NCI-H1436 treated with DMSO at 0.1 percent for 48 hours (cell line): ENCODE data around the gene SH3BP1.

ENCODE experiments used
- DNase-seq: peaks from one replicate; lab custom pipeline; 2025; lab: John Stamatoyannopoulos, UW

Gene SH3BP1

DNA sequence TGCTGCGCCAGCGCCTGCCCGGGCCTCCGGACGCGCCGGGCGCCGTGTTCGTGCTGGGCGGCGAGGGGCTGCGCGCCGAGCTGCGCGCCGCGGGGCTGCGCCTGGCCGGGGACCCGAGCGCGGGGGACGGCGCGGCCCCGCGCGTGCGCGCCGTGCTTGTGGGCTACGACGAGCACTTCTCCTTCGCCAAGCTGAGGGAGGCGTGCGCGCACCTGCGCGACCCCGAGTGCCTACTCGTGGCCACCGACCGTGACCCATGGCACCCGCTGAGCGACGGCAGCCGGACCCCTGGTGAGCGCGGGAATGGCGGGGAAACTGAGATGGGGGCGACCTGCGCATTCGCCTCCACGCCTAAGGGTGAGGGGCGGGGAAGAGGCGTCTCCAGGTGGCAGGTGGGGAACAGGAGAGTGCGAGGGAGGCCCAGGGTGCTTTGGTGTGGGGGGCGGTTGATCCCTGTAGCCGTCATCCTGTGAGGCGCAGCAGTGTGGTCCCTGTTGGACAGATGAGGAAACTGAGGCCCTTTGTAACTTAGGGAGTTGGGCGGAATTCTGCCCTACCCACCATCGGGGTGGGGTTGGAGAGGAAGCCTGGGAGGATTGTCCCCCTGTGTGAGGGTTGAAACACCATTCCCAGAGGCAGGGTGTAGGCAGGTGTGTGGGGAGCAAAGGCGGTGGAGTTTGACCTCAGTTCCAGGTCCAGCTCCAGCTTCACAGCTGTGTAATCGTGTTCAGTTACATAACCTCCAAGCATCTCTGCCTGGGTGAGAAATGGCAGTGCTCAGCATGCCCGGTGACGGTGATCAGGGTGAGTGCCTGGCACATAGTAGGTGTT lies 19.8 kb downstream of the SH3BP1 start:
- no peak for DNase-seq

DNA sequence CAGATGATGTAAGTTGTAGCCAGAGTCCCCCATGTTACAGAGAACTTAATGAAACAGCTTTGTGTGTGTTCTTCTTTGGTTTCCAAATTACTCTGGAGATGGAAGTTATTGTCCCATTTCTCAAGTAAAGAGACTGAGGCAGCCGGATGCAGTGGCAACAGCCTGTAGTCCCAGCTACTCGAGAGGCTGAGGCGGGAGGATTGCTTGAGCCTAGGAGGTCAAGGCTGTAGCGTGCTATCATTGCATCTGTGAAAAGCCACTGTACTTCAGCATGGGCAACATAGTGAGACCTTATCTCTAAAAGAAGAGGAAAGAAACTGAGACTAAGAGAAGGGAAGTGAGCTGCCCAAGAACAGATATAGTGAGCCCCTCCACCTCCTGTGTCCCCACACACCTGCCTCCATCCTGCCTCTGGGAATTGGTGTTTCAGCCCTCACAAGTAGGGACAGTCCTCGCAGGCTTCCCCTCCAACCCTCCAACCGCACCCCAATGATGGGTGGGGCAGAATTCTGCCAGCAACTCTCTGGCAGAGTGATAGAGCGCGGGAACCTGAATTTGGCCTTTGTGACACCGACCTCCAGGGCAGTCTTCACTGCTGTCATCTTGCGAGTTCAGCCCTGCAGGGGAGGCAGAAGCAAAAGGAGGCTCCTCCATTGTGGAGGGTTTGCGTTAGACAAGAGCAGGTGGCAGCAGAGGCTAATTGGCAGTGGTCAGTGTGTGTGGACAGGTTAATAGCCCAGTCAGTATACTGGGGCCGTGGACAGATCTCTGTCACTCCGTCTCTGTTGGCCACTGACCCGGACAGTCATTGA lies 20.6 kb downstream of the SH3BP1 start:
- no peak for DNase-seq

DNA sequence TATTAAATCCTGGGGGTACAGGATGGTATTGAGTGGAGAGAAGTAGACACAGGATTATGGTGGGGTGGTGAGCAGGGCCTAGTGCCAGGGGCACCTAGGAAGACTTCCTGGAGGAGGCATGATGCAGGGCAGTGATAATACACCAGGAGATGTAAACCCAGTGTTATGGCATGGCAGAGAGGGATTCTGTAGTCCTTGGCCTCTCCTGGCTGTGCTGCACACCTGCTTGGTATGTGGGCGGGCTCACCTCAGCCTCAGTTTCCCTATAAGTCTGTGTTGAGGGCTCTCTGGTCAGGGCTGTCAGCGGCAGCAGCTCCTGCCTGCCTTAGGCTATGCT lies 21.2 kb downstream of the SH3BP1 start:
- DNase-seq, result no peak

GRCh38 chr22:37661160-37661924 lies 21.9 kb downstream of the SH3BP1 start:
- peak; percentile 48 for DNase-seq

GRCh38 chr22:37662039-37662438 lies 22.6 kb downstream of the SH3BP1 start:
- no peak for DNase-seq

- DNase-seq, result no peak
These were observed 24.2 kb downstream of the SH3BP1 start for GRCh38 chr22:37663521-37664140.

- DNase-seq, result no peak
These were observed 25.0 kb downstream of the SH3BP1 start for GRCh38 chr22:37664249-37665101.

DNA sequence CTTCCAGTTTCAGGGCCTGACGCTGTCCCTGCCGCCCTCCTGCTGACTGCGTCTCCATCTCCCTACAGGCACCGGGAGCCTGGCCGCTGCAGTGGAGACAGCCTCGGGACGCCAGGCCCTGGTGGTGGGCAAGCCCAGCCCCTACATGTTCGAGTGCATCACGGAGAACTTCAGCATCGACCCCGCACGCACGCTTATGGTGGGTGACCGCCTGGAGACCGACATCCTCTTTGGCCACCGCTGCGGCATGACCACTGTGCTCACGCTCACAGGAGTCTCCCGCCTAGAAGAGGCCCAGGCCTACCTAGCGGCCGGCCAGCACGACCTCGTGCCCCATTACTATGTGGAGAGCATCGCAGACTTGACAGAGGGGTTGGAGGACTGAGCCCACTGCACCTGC lies 26.0 kb downstream of the SH3BP1 start:
- no peak for DNase-seq

- no peak for DNase-seq
These were observed 30.1 kb downstream of the SH3BP1 start for GRCh38 chr22:37669586-37669985.

DNA sequence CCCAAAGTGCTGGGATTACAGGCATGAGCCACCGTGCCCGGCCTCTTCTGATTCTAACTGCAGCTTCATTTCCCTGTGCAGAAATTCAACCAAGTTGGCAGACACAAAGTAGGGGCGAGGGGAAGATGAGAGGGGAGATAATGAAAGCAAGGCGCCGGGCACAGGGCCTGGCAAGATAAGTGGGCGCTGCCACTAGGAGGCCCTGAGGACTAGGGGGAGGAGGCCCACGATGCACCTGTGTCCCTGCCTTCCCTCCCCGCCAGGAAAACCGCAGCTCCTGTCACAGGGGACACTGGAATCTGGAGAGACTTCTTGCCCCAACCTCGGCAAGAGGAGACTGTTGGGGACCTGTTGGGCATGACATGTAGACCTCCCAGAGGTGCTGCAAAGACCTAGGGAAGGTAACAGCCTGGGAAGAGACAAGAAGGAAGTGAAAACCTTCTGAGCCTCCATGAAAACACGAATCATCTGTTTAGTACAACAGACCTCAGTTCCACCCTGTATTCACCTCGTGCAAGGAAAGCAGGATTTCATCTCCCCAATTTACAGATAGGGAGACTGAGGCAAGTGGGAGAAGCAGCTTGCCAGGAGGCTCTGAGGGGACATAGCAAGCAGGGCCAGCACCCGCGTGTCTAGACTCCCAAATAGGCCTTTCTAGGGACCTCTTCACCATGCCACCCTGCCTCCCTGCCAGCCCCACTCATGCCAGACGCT lies 32.9 kb downstream of the SH3BP1 start:
- no peak for DNase-seq

- DNase-seq, result no peak
These were observed 33.5 kb downstream of the SH3BP1 start for GRCh38 chr22:37672920-37673455.

DNA sequence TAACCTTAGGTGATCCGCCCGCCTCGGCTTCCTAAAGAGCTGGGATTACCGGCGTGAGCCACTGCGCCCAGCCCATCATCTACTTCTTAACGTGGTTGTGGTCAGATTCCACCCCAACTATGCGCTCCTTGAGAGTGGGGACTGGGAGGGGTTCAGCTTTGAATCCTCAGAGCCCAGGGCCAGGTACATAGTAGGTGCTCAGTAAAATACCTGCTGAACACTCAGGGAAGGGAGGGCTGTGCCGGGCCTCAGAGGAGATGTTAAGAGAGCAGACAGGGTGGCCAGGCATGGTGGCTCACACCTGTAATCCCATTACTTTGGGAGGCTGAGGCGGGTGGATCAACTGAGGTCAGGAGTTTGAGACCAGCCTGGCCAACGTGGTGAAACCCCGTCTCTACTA lies 34.8 kb downstream of the SH3BP1 start:
- DNase-seq, result no peak

DNA sequence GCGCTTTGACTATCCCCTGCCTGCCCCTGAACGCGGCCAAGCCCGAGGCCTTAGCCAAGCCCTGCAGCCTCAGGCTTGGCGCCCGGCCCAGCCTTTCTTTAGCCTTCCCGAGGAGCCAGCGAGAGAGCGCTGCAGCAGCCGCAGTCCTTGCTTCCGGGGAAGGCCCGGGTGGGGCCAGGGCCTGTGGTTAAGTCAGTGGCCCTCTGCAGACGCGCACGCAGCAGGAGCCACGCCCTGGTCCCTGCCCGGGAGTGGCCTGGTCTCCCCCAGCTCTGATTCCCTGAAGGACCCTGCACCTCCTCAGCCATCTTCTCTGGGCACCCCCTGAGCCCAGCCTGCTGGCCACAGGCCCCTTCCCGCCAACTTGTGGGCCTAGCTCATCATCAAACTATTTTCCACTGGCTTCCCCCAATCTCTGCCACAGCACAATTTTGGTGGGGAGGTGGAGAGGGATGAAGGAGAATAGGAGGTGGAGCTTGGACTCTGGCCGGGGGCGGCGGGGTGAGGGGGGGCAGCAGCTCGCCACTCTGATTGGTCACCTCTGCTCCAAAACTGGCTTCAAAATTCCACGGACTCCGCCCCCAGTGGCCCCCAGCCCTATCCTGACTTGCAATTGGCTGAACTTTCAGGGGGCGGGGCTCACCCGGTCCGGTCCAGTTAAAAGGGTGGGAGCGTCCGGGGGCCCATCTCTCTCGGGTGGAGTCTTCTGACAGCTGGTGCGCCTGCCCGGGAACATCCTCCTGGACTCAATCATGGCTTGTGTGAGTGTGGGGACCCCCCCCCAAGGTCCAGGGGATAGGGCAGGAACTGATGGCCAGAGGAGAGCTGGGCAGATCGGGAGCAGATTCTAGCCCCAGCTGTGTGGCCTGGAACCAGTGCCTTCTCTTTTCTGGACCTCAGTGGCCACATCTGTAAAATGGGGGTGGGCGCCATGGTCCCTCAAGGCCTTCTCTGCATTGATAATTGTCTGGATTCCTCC lies 35.8 kb downstream of the SH3BP1 start, which contains the start of gene LGALS1:
LGALS1 (plus strand) TSS at position 686 of the 979 bp plus-strand sequence; CDS start at position 753, 67 bp downstream.
- no peak for DNase-seq

DNA sequence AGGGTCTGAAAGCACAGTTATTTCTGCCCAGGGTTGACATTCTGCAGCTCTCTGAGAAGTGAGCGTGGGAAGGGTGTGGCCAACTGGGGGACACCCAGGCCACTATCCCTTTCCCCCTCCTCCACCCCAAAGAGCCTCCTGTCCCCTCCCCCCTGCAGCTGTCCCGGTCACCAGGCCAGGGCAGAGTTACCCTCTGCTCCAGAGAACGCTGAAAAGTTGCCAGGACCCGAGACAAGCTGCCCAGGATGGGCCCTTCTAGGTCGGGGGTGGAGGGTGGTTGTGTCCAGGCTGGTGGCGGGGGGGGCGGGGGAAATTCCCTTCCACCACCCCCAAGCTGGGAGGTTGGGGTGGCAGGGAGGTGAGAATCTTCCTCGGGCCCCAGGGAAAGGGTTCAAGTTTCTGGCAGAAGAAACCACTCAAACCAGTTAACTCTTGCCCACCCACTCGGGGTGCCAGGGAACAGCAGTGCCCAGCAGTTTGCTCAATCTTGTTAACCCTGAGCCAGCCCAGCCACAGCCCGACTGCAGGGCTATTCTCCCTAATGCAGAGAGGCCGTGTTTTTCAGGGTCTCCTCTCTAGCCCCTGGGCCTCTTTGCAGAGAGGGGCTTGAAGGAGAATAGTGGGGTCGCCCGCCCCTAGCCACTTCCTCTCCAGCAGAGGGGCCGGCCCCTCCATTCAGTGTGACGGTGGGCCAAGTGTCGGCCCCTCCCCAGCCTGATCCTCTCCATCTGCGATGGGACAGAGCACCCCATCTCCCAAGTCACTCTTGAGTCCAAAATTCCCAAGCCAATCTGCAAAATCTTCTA lies 36.7 kb downstream of the SH3BP1 start:
- DNase-seq, result no peak

DNA sequence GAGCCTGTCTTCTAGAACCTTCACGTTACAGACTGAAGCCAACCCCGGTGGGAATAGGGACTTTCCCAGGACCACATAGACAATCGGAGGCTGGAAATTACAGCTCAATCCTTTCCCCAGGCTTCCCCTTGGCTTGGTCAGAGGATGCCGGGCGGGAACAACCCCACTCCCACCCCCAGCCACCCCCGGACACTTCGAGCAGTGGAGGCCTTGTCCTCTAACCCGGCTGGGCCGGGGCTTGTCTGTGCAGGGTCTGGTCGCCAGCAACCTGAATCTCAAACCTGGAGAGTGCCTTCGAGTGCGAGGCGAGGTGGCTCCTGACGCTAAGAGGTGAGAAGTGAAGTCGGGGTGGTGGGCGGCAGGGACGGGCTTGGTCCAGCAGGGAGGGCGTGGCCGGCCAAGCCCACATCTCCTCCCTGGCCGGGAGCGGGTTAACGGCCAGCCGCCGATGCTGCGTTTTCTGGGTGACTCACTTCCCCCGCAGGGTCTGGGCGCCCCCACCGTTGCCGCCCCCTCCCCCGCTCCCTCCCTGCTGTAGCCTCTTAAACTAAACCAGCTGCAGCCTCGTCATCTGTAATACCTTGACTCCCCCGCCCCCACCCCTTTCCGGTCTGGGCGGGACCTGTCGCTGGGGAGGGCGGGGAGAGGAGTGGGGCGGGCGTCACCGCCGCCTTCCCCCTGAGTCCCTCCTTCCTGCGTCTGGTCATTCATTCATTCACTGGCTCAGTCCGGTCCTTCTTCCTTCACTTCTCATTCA lies 37.4 kb downstream of the SH3BP1 start:
- peak; percentile 14 for DNase-seq

GRCh38 chr22:37677493-37677974 lies 38.1 kb downstream of the SH3BP1 start:
- no peak for DNase-seq

- no peak for DNase-seq
These were observed 38.9 kb downstream of the SH3BP1 start for GRCh38 chr22:37678372-37678771.
